Activated T-helper 1 cell treated with anti-CD3 and anti-CD28 coated beads, Interleukin-2, amount 50 U/mL, for 16 hours (primary cell): ENCODE measurements around the gene DNAJC15.
"Not testable (repeated sequence)": the region's sequence is repeated elsewhere in the genome, so short reads cannot be mapped to it uniquely, and the experiment has no call there.

Source experiments
- DNase-seq, 2 donors: peaks; one replicate each; pipeline ENCODE4 v3.0.0-alpha.2; 2020; ENCODE audit warnings: low read depth in 1 of 2, low spot score in 1 of 2

DNAJC15 gene

DNA sequence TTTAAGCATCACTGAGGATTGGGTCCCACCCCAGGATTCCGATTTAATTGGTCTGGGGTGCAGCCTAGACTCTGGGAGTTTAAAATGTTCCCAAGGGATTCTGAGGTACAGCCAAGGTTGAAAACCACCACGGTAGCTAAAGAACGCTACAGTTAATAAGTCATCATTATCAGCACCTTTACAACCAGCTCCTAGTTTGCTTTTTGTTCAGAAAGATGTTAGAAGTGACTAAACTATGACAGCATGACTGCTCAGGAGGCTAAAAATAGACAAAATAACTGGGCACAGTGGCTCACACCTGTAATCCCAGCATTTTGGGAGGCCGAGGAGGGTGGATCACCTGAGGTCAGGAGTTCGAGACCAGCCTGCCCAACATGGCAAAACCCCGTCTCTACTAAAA lies 19.7 kb upstream of the DNAJC15 start:
- no peak for DNase-seq

DNA sequence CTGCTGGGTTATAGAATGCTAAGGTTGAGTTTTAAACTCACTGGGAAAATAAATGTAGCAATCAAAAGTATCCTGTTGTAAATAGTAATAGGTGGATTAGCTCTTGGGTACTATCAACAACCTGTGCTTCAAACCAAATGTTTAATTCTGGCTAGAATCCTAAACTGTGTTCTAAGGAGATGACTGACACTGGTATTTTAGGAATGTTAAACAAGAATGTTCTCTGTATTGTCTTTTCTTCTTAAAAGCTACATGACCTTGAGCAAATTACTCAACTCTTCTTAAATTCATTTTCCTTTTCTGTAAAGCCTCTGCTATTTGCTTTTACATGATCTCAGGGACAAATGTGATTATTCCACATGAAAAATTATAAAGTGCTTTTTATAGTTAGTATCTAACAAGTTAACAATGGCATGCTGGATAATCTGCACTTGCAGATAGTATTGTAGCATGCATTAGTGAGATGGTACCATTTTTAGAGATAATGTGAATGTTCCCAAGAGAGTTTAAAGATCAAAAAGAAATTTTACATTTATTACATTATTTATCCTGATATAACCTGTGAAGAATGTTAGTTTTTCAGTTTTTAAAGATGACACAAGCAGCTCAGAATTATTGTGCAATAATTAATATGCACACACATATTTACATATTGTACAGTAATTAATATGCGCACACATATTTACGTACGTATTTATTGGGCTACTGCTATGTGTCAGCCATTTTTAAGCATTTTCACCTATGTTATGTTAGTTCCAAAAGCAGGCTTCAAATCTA lies 17.7 kb upstream of the DNAJC15 start:
- no peak for DNase-seq

DNA sequence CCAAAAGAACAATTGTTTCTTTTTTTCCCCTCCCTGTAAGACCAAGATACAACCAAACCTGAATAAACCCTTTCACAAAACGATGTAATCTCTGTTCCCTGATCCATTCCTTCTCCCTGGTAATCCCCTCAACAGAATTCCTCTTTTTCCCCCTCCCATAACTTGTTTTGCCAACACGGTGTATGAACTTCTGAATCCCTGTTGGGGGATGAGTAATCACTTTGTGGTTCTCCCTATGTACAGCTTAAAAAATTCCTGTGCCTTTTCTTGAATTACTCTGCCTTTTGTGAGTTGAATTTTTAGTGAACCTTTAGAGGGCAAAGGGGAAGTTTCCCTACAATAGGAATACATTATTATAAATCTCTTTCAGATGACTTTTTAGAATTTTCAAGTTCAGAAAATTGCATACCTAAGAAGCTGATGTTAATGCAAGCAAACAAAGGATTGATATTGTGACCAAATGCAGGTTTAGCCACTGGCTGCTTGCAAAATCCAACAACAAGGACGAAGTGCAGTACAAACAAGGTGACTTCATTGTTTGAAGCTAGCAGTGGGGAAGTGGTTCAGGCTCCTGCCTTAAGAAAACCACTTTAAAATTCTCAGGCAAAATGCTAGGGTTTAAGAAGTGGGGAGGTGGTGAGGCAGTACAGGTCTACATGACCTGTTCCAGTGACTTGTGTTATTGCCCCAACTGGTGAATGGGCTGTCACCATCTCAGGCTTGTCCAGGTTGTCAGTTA lies 16.3 kb upstream of the DNAJC15 start:
- DNase-seq, result no peak

DNA sequence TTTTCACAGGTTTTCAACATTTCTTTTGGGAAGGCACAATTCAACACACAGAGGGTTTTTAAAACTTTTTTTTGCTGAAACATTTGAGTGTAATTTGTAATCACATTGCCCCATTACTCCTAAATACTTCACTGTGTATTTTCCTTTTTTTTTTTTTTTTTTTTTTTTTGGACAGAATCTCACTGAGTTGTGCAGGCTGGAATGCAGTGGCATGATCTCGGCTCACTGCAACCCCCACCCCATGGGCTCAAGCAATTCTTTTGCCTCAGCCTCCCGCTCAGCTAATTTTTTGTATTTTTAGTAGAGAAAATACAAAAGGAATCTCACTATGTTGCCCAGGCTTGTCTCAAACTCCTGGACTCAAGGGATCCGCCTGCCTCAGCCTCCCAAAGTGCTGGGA lies 14.8 kb upstream of the DNAJC15 start:
- DNase-seq, result no peak

DNA sequence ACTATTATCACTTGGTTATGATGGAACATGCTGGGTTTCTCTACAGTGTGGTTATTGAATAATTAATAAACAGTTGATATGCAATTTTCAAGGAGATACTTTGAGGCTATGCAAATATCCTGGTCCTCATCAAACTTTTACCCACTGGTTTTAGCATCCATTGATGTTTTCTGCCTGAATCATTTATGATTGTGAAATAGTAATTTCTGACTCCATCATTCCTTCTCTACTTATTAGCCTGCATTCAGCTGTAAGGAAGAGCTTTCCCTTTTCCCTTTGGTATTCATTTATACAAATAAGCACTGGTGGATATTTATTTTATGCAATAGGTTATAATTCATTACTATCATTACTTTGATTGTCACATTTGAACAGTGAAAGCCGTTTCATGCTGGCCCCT lies 13.9 kb upstream of the DNAJC15 start:
- DNase-seq, result no peak

DNA sequence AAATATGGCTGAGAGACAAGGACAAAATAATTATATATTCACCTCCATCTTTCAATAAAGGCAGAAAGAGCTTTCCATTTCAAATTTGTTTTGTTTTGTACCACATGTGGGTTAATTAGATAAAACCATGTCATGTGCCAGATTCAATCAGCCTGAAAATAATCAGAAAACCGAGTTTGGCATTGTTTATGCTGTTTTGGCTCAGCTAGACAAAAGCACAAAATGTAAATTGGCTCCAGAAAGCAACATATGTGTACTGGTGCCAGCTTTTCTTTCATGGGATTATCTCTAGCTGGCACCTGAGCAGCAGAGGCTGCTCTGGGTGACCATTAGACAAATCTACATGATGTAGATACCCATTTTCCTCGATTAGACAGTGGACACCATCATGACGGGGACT lies 9.2 kb upstream of the DNAJC15 start:
- no peak for DNase-seq

DNA sequence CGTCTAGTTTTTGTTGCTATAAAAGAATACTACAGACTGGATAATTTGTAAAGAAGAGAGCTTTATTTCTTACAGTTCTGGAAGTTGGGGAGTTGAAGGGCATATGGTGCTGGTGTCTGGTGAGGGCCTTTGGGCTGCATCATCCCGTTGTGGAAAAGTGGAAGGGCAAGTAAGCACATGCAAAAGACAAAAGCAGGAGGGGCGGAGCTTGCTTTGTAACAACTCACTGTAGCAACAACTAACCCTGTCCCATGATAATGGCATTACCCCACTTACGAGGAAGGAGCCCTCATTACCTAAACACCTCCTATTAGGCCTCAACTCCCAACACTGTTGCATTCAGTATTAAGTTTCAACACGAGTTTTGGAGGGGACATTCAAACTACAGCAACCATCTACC lies 7.2 kb upstream of the DNAJC15 start:
- no peak for DNase-seq

DNA sequence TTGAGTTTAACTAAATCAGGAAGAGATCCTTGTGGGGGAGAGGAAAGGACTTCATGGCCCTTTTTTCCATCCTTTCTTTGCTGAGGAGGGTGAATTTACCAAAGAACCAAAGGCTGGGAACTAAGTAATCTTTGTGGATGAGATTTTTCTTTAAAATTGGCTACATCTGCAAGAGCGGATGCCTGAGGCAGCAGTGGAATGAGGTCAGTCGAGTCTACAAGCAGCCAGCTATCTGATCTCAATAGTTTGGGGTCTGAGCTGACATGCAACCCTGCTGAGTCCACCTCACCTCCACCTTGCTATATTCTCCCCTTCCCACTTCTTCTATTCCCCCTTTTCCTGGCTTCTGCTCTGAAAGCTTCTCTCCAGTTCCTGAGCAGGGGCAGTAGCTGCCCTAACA lies 3.6 kb upstream of the DNAJC15 start:
- DNase-seq, result no peak

DNA sequence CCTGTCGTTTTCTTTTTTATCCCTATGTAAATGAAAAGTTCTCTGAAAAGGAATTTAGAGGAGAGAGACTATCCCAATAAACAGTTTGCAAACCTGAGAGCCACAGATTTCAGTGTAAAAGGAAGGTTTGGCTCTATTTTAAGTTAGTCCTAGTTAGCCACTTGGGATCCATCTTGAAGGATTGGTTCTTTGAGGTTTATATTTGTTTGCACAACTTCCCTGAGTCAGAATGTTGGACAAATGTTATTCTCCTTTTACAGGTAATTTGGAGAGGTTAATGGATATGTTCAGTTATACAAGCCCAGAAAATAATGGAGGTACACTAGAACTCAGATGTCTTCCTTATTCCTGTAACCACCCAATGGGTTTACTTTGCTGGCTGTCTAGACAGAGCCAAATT lies 2.6 kb upstream of the DNAJC15 start:
- DNase-seq, result no peak

DNA sequence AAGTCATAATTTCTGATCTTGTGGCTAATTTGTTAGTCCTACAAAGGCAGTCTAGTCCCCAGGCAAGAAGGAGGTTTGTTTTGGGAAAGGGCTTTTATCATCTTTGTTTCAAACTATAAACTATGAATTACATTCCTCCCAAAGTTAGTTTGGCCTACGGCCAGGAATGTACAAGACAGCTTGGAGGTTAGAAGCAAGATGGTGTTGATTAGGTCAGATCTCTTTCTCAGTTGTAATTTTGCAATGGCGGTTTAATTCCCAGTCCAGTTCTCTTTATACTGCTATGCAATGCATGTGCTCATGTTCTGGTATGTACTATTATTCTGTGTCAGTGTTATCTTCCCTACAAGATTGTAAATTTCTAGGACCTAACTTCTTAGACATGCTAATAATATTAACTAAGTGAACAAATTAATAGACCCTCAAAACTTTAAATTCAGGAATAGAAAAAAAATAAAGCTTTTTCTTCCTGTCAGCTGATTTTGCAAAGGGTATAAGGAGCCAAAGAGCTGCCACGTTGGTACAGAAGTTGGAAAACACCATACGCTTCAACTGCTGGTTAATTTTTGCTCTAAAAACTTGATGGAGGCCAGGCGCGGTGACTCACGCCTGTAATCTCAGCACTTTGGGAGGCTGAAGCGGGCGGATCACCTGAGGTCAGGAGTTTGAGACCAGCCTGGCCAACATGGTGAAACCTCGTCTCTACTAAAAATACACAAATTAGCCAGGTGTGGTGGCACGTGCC lies 1.3 kb upstream of the DNAJC15 start:
- DNase-seq, result no peak

DNA sequence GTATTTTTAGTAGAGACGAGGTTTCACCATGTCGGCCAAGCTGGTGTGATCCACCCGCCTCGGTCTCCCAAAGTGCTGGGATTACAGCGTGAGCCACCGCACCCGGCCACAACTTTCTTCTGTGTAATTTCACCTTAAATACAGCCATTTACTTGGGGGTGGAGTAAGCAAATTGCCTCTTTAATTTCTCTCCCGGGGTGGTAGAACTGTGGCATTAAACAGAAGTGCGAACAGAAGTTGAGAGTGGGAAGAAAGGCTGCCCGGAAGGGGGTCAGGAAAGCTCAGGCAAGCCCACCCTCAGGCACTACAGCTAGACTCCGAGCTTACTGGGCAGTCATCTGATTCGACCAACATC lies 475 bp upstream of the DNAJC15 start:
- DNase-seq, result no peak

DNA sequence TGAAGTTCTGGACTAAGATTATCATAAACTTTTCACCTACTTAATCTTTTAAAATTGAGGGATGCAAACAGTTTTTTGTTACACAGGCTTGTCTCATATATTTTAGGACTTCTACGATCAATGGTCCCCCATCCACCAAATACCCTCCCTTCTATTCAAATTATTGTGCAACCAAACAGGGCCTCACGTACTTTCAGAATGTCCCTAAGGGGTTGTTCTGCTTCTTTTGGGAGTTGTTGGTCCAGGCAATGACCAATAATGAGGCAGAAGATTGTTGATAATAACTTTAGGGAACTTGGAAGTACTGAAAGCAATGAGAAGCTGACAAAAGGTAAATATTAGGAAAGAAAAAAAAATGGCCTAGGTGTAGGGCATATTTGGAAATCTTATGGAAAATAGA lies 2.9 kb downstream of the DNAJC15 start:
- no peak for DNase-seq

DNA sequence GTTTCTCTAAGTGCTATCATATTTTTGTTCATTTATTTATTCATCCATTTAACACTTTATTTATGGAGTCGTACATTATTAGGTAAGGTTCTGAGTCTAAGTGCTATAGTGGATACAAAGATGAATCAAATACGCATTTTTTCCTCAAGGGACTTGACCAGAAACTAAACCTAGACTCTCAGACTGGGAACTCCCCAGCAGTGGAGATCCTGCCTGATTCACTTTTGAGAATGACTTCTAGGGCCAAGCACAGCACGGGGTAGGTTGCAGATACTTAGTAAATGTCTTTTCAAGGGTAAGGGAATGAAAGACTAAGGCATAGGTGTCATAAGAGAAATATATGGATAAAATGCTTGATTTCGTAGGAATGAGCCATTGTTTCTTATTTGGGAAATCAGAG lies 7.2 kb downstream of the DNAJC15 start:
- DNase-seq, result no peak

DNA sequence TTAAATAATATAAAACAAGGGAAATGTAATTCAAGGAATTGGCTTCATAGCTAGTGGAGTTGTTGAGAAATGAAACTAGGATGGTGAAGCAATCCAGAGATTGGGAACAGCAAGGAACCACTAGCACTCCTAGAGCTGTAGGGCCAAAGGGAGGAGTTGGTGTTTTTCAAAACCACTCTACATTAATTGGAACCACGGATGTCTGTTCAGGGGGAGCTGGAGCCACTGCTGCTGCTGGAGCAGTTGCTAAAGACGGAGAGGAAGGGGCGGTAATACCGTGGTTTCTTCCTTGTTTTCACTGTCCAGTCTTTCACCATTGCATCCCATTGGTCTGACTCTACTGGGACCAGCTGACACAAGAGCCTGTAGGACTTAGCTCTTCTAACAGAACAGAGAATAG lies 8.5 kb downstream of the DNAJC15 start:
- DNase-seq, result no peak

DNA sequence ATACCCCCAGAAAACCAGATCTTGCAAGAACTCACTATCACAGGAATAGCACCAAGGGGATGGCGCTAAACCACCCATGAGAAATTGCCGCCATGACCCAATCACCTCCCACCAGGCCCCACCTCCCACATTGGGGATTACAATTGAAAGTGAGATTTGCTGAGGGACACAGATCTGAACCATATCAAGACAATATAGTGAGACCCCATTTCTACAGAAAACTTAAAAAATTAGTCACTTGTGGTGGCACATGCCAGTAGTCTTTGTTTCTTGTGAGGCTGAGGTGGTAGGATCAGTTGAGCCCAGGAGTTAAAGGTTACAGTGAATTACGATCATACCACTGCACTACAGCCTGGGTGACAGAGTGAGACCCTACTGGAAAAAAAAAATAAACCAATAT lies 9.7 kb downstream of the DNAJC15 start:
- DNase-seq, result no peak

DNA sequence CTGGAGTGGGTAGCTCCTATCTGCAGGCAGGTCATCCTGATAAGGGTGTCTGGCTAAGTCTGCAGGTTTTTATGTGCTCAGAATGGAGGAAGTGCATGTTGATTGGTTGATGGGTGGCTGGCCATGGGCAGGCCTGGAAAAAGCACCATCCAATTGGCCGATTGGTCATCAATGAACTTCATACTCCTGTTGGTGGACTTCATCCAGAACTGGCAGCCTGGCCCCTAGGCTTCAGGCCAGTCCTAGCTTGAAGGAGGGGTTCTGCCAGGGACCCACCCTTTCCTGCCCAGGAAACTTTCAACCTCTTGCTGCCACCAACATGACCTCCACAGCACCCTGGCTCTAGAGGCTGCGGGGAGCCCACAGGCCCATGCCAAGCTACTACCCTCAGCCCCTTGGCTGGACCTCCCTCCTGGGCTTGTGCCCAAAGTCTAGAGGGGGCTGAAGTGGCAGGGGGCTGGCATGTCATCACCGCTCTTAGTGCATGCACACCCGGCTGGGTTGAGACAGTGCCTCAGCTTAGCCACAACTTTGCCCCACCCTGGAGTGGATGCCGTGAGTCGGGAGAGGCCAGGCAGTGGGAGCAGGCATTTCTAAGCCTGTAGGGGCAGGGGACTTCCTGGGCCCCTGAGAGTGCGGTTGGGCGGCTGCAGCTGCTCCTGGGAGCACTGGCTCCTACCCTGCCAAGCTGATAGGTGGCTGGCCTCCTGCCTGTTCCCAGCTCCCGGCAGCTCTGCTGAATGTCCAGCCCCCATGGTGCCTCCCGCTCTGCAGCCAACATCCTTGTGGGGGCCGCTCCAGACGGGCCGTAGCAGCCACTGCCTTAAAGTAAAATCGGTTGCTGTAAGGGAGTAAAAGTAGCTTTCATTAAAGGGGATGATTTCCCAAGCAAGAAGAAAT lies 13.2 kb downstream of the DNAJC15 start:
- DNase-seq, result no peak

DNA sequence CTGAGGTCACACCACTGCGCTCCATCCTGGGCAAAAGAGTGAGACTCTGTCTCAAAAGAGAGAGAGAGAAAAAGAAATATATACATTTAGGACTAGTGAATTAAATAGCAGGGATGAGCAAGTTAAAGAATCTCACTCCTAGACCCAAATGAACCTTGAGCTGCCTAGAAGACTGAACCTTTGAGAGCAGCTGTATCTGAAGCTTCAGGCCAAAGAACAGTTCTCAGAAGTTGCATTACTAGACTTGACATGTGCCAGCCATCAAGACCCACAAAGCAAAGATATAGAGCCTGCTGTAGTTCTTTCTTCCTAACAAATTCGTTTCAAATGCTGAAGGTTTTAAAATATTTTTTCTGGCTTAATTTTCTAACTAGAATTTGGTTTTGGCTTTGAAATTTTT lies 16.6 kb downstream of the DNAJC15 start:
- DNase-seq, result no peak

DNA sequence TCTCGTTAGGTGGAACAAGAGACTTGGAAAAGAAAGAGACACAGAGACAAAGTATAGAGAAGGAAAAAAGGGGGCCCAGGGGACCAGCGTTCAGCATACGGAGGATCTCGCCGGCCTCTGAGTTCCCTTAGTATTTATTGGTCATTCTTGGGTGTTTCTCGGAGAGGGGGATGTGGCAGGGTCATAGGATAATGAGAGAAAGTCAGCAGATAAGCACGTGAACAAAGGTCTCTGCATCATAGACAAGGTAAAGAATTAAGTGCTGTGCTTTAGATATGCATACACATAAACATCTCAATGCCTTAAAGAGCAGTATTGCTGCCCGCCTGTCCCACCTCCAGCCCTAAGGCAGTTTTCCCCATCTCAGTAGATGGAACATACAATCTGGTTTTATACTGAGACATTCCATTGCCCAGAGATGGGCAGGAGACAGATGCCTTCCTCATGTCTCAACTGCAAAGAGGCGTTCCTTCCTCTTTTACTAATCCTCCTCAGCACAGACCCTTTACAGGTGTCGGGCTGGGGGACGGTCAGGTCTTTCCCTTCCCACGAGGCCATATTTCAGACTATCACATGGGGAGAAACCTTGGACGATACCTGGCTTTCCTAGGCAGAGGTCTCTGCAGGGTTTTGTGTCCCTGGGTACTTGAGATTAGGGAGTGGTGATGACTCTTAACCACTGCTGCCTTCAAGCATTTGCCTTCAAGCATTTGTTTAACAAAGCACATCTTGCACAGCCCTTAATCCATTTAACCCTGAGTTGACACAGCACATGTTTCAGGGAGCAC lies 17.4 kb downstream of the DNAJC15 start:
- DNase-seq, result not testable (repeated sequence)

DNA sequence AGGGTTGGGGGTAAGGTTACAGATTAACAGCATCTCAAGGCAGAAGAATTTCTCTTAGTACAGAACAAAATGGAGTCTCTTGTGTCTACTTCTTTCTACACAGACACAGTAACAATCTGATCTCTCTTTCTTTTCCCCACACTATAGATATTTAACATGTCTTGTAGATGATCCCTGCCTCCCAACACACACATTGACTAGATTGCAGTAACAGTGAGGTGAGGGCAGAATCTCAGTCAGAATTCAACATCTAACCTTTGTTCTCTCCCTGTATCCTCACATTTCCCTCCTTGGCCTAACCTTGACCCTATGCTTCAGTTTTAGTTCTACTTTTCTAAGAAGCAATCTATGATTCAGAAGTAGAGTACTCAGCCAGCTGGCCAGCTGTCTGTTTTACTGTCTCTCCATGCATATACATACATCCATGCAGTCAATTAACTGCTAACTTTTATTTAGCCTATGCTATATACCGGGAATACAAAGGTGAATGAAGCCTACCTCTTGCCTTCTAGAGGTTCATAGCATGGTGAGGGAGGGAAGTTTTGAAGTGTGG lies 18.1 kb downstream of the DNAJC15 start:
- DNase-seq, result no peak

DNA sequence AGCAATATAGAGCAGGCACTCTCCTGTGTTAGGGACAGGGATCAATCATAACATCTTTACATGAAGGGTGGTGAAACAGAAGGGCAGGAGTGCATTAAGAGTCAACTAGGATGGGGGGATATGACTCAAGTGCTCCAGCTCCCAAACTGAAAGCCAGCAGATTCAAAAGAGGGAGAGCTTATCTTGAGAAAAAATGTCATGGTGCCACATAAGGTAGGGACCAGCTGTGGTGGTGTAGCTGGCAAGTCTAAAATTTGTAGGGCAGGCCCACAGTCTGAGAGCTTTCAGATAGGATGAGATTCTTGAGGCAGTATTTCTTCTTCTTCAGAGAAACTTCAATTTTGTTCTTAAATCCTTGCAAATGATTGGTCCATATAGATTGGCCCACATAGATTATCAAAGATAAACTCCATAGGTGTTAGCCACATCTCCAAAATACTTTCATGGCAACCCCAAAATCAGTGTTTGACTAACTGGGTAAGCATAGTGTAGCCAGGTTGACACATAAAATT lies 19.1 kb downstream of the DNAJC15 start:
- DNase-seq, result no peak
